Measurements from ENCODE around the gene CLDN15.
"Not testable (repeated sequence)": the region's sequence is repeated elsewhere in the genome, so short reads cannot be mapped to it uniquely, and the experiment has no call there.

The CLDN15 gene

GRCh38 chr7:101237206-101238067, at the start of gene CLDN15:
CLDN15 (minus strand) TSS chr7:101237802; CDS start chr7:101237581, 221 bp downstream.
- no peak for TF ChIP-seq CTCF (IDR thresholded peaks at IDR 0.05; ENCODE audit: low read depth, low read length)
- in situ Hi-C loops (cut with HindIII; ENCODE audit: low sequenced_read_pairs), result no loop called here
- no peak within 1 kb of the TSS for H3K4me3 ChIP-seq (ENCODE audit: low read depth, low read length)
- peak; percentile 15 for DNase-seq (ENCODE audit: low read depth, low spot score)

GRCh38 chr7:101287032-101287431, 49.4 kb upstream of the CLDN15 start:
- TF ChIP-seq CTCF (IDR thresholded peaks at IDR 0.05; ENCODE audit: low read depth, low read length), result no peak
- DNase-seq (ENCODE audit: low read depth, low spot score), result no peak
- no peak overlapping the region for H3K4me3 ChIP-seq (ENCODE audit: low read depth, low read length)
- in situ Hi-C loops (cut with HindIII; ENCODE audit: low sequenced_read_pairs), result no loop called here

GRCh38 chr7:101285880-101286279, 48.3 kb upstream of the CLDN15 start:
- H3K4me3 ChIP-seq (ENCODE audit: low read depth, low read length); in situ Hi-C loops (cut with HindIII; ENCODE audit: low sequenced_read_pairs); DNase-seq (ENCODE audit: low read depth, low spot score): not testable (repeated sequence)

GRCh38 chr7:101285171-101285570, 47.6 kb upstream of the CLDN15 start:
- no peak overlapping the region for H3K4me3 ChIP-seq (ENCODE audit: low read depth, low read length)
- TF ChIP-seq CTCF (IDR thresholded peaks at IDR 0.05; ENCODE audit: low read depth, low read length), result no peak
- in situ Hi-C loops (cut with HindIII; ENCODE audit: low sequenced_read_pairs), result no loop called here
- DNase-seq (ENCODE audit: low read depth, low spot score), result no peak

GRCh38 chr7:101280912-101281311, 43.3 kb upstream of the CLDN15 start:
- H3K4me3 ChIP-seq (ENCODE audit: low read depth, low read length); DNase-seq (ENCODE audit: low read depth, low spot score); in situ Hi-C loops (cut with HindIII; ENCODE audit: low sequenced_read_pairs): not testable (repeated sequence)

- in situ Hi-C loops (cut with HindIII; ENCODE audit: low sequenced_read_pairs), result no loop called here
- no peak for DNase-seq (ENCODE audit: low read depth, low spot score)
- no peak for TF ChIP-seq CTCF (IDR thresholded peaks at IDR 0.05; ENCODE audit: low read depth, low read length)
- no peak overlapping the region for H3K4me3 ChIP-seq (ENCODE audit: low read depth, low read length)
Observed at GRCh38 chr7:101278461-101279292, 41.1 kb upstream of the CLDN15 start.

- no peak overlapping the region for H3K4me3 ChIP-seq (ENCODE audit: low read depth, low read length)
- no peak for DNase-seq (ENCODE audit: low read depth, low spot score)
- TF ChIP-seq CTCF (IDR thresholded peaks at IDR 0.05; ENCODE audit: low read depth, low read length), result no peak
- in situ Hi-C loops (cut with HindIII; ENCODE audit: low sequenced_read_pairs), result no loop called here
Observed at GRCh38 chr7:101277155-101277554, 39.6 kb upstream of the CLDN15 start.
